Stimulated activated naive CD8-positive, alpha-beta T cell treated with anti-CD3 and anti-CD28 coated beads, Interleukin-15, amount 100 ng/mL, for 72 hours (primary cell): ENCODE measurements around the gene XPO1.

Source experiments
- ATAC-seq: fragments of 150-1000 bp; cut with Tn5 transposase; 2 replicates; pipeline ENCODE4 v1.10.0; 2021; ENCODE audit warnings: mild to moderate bottlenecking, moderate library complexity
- DNase-seq, 2 donors: peaks; one replicate each; pipeline ENCODE4 v3.0.0; 2021 to 2022
- H3K27ac Mint-ChIP-seq, 2 donors: one replicate each; pipeline ENCODE4 v1.8.0; 2022; ENCODE audit warnings: mild to moderate bottlenecking in 2 of 2, mixed read lengths in 2 of 2, moderate library complexity in 2 of 2
- H3K27me3 Mint-ChIP-seq: one replicate; pipeline ENCODE4 v1.8.0; 2022; ENCODE audit warnings: mixed read lengths
- H3K4me1 Mint-ChIP-seq: one replicate; pipeline ENCODE4 v1.8.0; 2022; ENCODE audit warnings: mild to moderate bottlenecking, mixed read lengths
- H3K4me3 Mint-ChIP-seq, 2 donors: one replicate each; pipeline ENCODE4 v1.8.0; 2022; ENCODE audit warnings: mild to moderate bottlenecking in 2 of 2, mixed read lengths in 2 of 2, moderate library complexity in 1 of 2
- H3K9me3 Mint-ChIP-seq, 2 donors: one replicate each; pipeline ENCODE4 v1.8.0; 2022; ENCODE audit warnings: mixed read lengths in 2 of 2

Gene XPO1

GRCh38 chr2:61538920-61539520 is 864 bp upstream of the XPO1 start:
- Mint-ChIP-seq H3K4me3 (peak overlapping the region; percentile 92 to 95), H3K27me3 (no peaks in the 10 kb centered on the region), H3K9me3 (no peaks in the 10 kb centered on the region), H3K27ac (peak overlapping the region; percentile 100), H3K4me1 (peaks cover 33% of the 10 kb centered on the region)
- DNase-seq (peak; percentile 51 to 64), ATAC-seq (peak; percentile 1)

GRCh38 chr2:61537950-61538199 is 281 bp downstream of the XPO1 start:
- ATAC-seq = no peak
- no peaks in the 10 kb centered on the region for H3K27me3 Mint-ChIP-seq
- H3K9me3 Mint-ChIP-seq = no peaks in the 10 kb centered on the region
- DNase-seq = no peak
- H3K4me1 Mint-ChIP-seq = peaks cover 33% of the 10 kb centered on the region
- peak overlapping the region; percentile 100 for H3K27ac Mint-ChIP-seq
- H3K4me3 Mint-ChIP-seq = peak overlapping the region; percentile 92 to 95

- DNase-seq (peak; percentile 40 to 47), ATAC-seq (no peak)
- no peaks in the 10 kb centered on the region for H3K9me3 Mint-ChIP-seq
- peaks cover 33% of the 10 kb centered on the region for H3K4me1 Mint-ChIP-seq
- H3K27ac Mint-ChIP-seq = peak overlapping the region; percentile 100
- H3K4me3 Mint-ChIP-seq = peak overlapping the region; percentile 92 to 95
- no peaks in the 10 kb centered on the region for H3K27me3 Mint-ChIP-seq
These were observed 743 bp downstream of the XPO1 start for GRCh38 chr2:61537277-61537949.

- peak overlapping the region; percentile 92 to 95 for H3K4me3 Mint-ChIP-seq
- H3K4me1 Mint-ChIP-seq = peaks cover 34% of the 10 kb centered on the region
- DNase-seq (peak; percentile 85 to 91), ATAC-seq (peak; percentile 74)
- H3K27me3 Mint-ChIP-seq = no peaks in the 10 kb centered on the region
- H3K9me3 Mint-ChIP-seq = no peaks in the 10 kb centered on the region
- peak overlapping the region; percentile 96 to 97 for H3K27ac Mint-ChIP-seq
These were observed 1.4 kb downstream of the XPO1 start for GRCh38 chr2:61536572-61537276.

- Mint-ChIP-seq H3K9me3 (no peaks in the 10 kb centered on the region), H3K4me3 (peak overlapping the region; percentile 92 to 95), H3K4me1 (peaks cover 38% of the 10 kb centered on the region), H3K27ac (peak overlapping the region; percentile 96 to 97), H3K27me3 (no peaks in the 10 kb centered on the region)
- ATAC-seq (no peak), DNase-seq (peak; percentile 13 to 23)
These were observed 2.0 kb downstream of the XPO1 start for GRCh38 chr2:61536180-61536571.

- peaks cover 45% of the 10 kb centered on the region for H3K4me1 Mint-ChIP-seq
- peak overlapping the region; percentile 92 to 95 for H3K4me3 Mint-ChIP-seq
- peak overlapping the region; percentile 93 to 97 for H3K27ac Mint-ChIP-seq
- no peak for DNase-seq
- no peak for ATAC-seq
- no peaks in the 10 kb centered on the region for H3K27me3 Mint-ChIP-seq
- no peaks in the 10 kb centered on the region for H3K9me3 Mint-ChIP-seq
These were observed 2.7 kb downstream of the XPO1 start for GRCh38 chr2:61535449-61535848.

GRCh38 chr2:61534926-61535325 is 3.2 kb downstream of the XPO1 start:
- no peak for DNase-seq
- Mint-ChIP-seq H3K4me1 (peaks cover 47% of the 10 kb centered on the region), H3K9me3 (no peaks in the 10 kb centered on the region), H3K27me3 (no peaks in the 10 kb centered on the region), H3K4me3 (peak overlapping the region; percentile 92 to 95), H3K27ac (peak overlapping the region; percentile 85 to 97)
- ATAC-seq = no peak

GRCh38 chr2:61530749-61531148 is 7.4 kb downstream of the XPO1 start:
- Mint-ChIP-seq H3K4me1 (peaks cover 58% of the 10 kb centered on the region), H3K27ac (peak overlapping the region in 1 of 2 donors; percentile 46), H3K27me3 (no peaks in the 10 kb centered on the region), H3K4me3 (no peak overlapping the region), H3K9me3 (no peaks in the 10 kb centered on the region)
- no peak for ATAC-seq
- no peak for DNase-seq

GRCh38 chr2:61529944-61530735 is 8.0 kb downstream of the XPO1 start:
- H3K4me3 Mint-ChIP-seq = no peak overlapping the region
- H3K4me1 Mint-ChIP-seq = peaks cover 52% of the 10 kb centered on the region
- no peaks in the 10 kb centered on the region for H3K27me3 Mint-ChIP-seq
- no peak overlapping the region for H3K27ac Mint-ChIP-seq
- no peak for DNase-seq
- ATAC-seq = no peak
- no peaks in the 10 kb centered on the region for H3K9me3 Mint-ChIP-seq

GRCh38 chr2:61520261-61520660 is 17.9 kb downstream of the XPO1 start:
- H3K27me3 Mint-ChIP-seq = no peaks in the 10 kb centered on the region

GRCh38 chr2:61512768-61513398 is 25.3 kb downstream of the XPO1 start:
- H3K4me3 Mint-ChIP-seq = no peak overlapping the region
- no peaks in the 10 kb centered on the region for H3K9me3 Mint-ChIP-seq
- ATAC-seq = no peak
- no peak overlapping the region for H3K27ac Mint-ChIP-seq
- no peaks in the 10 kb centered on the region for H3K27me3 Mint-ChIP-seq
- DNase-seq = no peak
- peaks cover 12% of the 10 kb centered on the region for H3K4me1 Mint-ChIP-seq

More at GRCh38 chr2:61520261-61520660, 17.9 kb downstream of the XPO1 start:
- no peaks in the 10 kb centered on the region for H3K9me3 Mint-ChIP-seq
- DNase-seq = no peak
- peak overlapping the region in 1 of 2 donors; percentile 78 for H3K27ac Mint-ChIP-seq
- H3K4me1 Mint-ChIP-seq = peaks cover 14% of the 10 kb centered on the region
- no peak overlapping the region for H3K4me3 Mint-ChIP-seq
- no peak for ATAC-seq

- H3K27me3 Mint-ChIP-seq = no peaks in the 10 kb centered on the region
- no peak overlapping the region for H3K27ac Mint-ChIP-seq
- peaks cover 12% of the 10 kb centered on the region for H3K4me1 Mint-ChIP-seq
- no peak for ATAC-seq
- DNase-seq = no peak
- no peak overlapping the region for H3K4me3 Mint-ChIP-seq
- H3K9me3 Mint-ChIP-seq = no peaks in the 10 kb centered on the region
These were observed 27.2 kb downstream of the XPO1 start for GRCh38 chr2:61510674-61511671.

- Mint-ChIP-seq H3K4me3 (no peak overlapping the region), H3K27ac (no peak overlapping the region), H3K4me1 (peaks cover 12% of the 10 kb centered on the region), H3K27me3 (no peaks in the 10 kb centered on the region), H3K9me3 (no peaks in the 10 kb centered on the region)
- DNase-seq (no peak), ATAC-seq (no peak)
These were observed 33.2 kb downstream of the XPO1 start for GRCh38 chr2:61504949-61505348.

- ATAC-seq (no peak), DNase-seq (no peak)
- Mint-ChIP-seq H3K27me3 (no peaks in the 10 kb centered on the region), H3K4me3 (no peak overlapping the region), H3K4me1 (peaks cover 15% of the 10 kb centered on the region), H3K27ac (no peak overlapping the region), H3K9me3 (no peaks in the 10 kb centered on the region)
These were observed 39.1 kb downstream of the XPO1 start for GRCh38 chr2:61499060-61499459.
